Thyroid gland (tissue), 4 donors: Measurements from ENCODE around the gene PLEKHA3. TPM values are rescaled to one million over a fixed set of nuclear protein-coding genes. Genes with fewer than 3 reads are reported as not detected.
A peak's percentile ranks its signal among the peaks of the same experiment; 100 is the strongest.

Source experiments
- DNase-seq, 2 donors: peaks; one replicate each; pipeline ENCODE4 v3.0.0-alpha.2; 2019
- H3K27ac ChIP-seq, 3 donors: fragments of 200-600 bp; sonication (generic); 1 replicate in 2 of 3; 2 replicates in 1 of 3; pipeline ENCODE4 v1.5.1; 2016 to 2019; ENCODE audit warnings: mild to moderate bottlenecking in 1 of 3, moderate library complexity in 1 of 3
- H3K27me3 ChIP-seq: fragments of 200-600 bp; sonication (generic); one replicate; pipeline ENCODE4 v1.5.1; 2019
- H3K36me3 ChIP-seq, 2 donors: fragments of 200-600 bp; sonication (generic); one replicate each; pipeline ENCODE4 v1.5.1; 2016 to 2019
- H3K4me1 ChIP-seq, 2 donors: fragments of 200-600 bp; sonication (generic); one replicate each; pipeline ENCODE4 v1.5.1; 2017 to 2019
- H3K4me3 ChIP-seq, 3 donors: fragments of 200-600 bp; sonication (generic); replicated peaks in 1 of 3; 1 replicate in 2 of 3; 2 replicates in 1 of 3; pipeline ENCODE4 v1.5.1; 2016; ENCODE audit warnings: mild to moderate bottlenecking in 1 of 3
- H3K9me3 ChIP-seq: fragments of 200-600 bp; sonication (generic); one replicate; pipeline ENCODE4 v1.5.1; 2017
- POLR2A ChIP-seq, 2 donors: fragments of 450-650 bp; IDR thresholded peaks; one replicate each; pipeline ENCODE4 v1.6.1; 2017; ENCODE audit warnings: antibody characterized with exemption in 2 of 2, mild to moderate bottlenecking in 2 of 2, moderate library complexity in 1 of 2
- WGBS, 2 donors: methylation state at CpG; one replicate each; pipeline ENCODE4 v1.1.5; 2017; 5-methylcytosine and 5-hydroxymethylcytosine counted together
- intact Hi-C: fragments of 100-400 bp; cut with DNase I; formaldehyde crosslinking; loops from one replicate; pipeline ENCODE4 v1.15.1; 2023
- total RNA-seq, 4 donors: library from RNA; depleted of rRNA; stranded (reverse); fragments of >200 nt; gene quantifications; one replicate each; pipeline ENCODE4 v1.2.3, GENCODE V29; 2016
- TF ChIP-seq, protein P1 (sequence below), 6 experiments: fragments of 200-600 bp in 3 of 6; fragments of 450-650 bp in 3 of 6; sonication (generic) in 3 of 6; IDR thresholded peaks; one replicate each; pipeline ENCODE4 v1.5.1; 2016 to 2019; ENCODE audit warnings: antibody characterized with exemption in 6 of 6, mild to moderate bottlenecking in 2 of 6, inconsistent platforms in 1 of 6, moderate library complexity in 1 of 6

The PLEKHA3 gene
- total RNA-seq, 4 donors from 2014 or later, result 12.3 to 23.5 (median 15.6) TPM

DNA sequence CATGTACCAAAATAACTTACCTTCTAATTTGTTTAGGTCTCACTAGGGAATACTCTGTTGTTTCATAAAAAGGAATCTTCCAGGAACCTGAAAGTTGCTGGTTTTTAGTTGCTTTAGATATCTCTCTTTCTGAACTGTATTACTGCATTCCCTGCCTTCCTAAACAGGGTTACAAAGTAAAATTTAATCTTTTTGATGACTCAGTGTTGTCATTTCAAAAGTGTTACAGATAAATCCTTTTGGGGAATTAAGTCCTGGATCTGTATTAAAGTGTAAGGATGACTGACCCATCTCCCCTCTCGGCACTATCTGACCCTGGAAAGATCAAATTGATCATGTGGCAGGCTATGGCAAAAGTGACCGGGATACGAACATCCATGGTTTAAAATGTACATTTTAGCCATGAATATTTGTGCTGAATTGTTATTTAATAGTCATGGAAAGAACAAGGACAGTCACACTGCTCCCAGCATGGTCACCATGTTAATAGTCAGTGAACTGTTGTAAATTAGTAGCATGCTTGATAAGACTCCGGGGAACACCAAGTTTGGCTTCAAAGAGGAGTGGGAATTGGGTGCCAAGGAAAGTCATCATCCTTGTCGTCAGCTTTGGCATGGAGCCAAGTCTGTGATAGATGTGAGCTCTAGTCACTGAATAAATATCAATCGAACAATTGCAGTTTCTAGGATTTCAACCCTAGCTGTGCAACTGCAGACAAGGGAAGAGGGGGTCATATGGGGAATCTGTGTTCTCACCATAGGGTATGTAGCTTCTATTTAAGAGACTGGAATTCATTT lies 4.2 kb downstream of the PLEKHA3 start:
- H3K9me3 ChIP-seq, result no peaks in the 10 kb centered on the region
- H3K4me1 ChIP-seq, result peaks cover 41 to 42% of the 10 kb centered on the region in 2 donors
- no peaks in the 10 kb centered on the region for H3K27me3 ChIP-seq
- intact Hi-C loops, result no loop called here
- H3K27ac ChIP-seq, result no peak overlapping the region
- TF ChIP-seq, protein P1, sequence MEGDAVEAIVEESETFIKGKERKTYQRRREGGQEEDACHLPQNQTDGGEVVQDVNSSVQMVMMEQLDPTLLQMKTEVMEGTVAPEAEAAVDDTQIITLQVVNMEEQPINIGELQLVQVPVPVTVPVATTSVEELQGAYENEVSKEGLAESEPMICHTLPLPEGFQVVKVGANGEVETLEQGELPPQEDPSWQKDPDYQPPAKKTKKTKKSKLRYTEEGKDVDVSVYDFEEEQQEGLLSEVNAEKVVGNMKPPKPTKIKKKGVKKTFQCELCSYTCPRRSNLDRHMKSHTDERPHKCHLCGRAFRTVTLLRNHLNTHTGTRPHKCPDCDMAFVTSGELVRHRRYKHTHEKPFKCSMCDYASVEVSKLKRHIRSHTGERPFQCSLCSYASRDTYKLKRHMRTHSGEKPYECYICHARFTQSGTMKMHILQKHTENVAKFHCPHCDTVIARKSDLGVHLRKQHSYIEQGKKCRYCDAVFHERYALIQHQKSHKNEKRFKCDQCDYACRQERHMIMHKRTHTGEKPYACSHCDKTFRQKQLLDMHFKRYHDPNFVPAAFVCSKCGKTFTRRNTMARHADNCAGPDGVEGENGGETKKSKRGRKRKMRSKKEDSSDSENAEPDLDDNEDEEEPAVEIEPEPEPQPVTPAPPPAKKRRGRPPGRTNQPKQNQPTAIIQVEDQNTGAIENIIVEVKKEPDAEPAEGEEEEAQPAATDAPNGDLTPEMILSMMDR (IDR thresholded peaks at IDR 0.05), result no peak
- TF ChIP-seq POLR2A (IDR thresholded peaks at IDR 0.05), result no peak
- no peaks in the 10 kb centered on the region for H3K36me3 ChIP-seq
- DNase-seq, result peak; percentile 72 to 79
- no peak overlapping the region for H3K4me3 ChIP-seq
- 53 to 59% methylated on average over 6 of the region's 6 CpGs for WGBS, 2 donors

DNA sequence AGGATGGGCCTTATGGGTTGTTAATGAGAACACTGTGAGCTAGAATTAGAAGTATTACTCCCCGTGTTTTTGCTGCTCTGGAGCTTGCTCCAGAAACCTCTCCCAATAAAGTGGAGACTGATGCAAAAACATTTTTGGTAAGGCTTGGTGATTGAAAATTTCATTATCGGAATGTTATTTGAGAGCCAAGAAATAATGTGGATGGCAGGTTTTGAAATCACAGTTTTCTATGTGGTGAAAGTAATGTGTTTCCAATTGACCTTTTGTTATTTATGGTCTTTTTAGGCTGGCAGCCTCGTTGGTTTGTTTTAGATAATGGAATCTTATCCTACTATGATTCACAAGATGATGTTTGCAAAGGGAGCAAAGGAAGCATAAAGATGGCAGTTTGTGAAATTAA lies 5.1 kb downstream of the PLEKHA3 start:
- TF ChIP-seq POLR2A (IDR thresholded peaks at IDR 0.05), result no peak
- TF ChIP-seq, protein P1 (IDR thresholded peaks at IDR 0.05), result no peak
- Histone ChIP-seq H3K27me3 (no peaks in the 10 kb centered on the region), H3K4me3 (no peak overlapping the region), H3K4me1 (peaks cover 36 to 40% of the 10 kb centered on the region in 2 donors), H3K9me3 (no peaks in the 10 kb centered on the region), H3K27ac (no peak overlapping the region), H3K36me3 (no peaks in the 10 kb centered on the region)
- intact Hi-C loops, result no loop called here
- no peak for DNase-seq
- WGBS, 2 donors, result 84 to 85% methylated on average over 3 of the region's 3 CpGs

DNA sequence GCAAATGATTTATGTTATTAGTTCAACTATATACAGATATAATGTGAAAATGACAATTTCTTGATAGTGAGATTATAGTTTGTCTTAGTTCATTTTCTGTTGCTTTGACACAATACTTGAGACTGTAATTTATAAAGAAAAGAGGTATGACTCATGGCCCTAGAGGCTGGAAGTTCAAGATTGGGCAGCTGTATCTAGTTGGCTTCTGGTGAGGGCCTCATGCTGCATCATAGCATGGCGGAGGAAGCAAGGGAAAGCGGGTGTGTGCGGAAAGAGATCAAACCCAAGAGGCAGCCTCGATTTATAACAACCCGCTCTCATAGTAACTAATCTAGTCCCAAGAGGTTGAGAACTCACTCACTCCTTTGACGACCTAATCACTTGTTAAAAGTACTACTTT lies 11.4 kb downstream of the PLEKHA3 start:
- TF ChIP-seq POLR2A (IDR thresholded peaks at IDR 0.05), result no peak
- TF ChIP-seq, protein P1 (IDR thresholded peaks at IDR 0.05), result no peak
- intact Hi-C loops, result no loop called here
- Histone ChIP-seq H3K27me3 (no peaks in the 10 kb centered on the region), H3K4me3 (no peak overlapping the region), H3K9me3 (no peaks in the 10 kb centered on the region), H3K27ac (no peak overlapping the region), H3K4me1 (no peaks in the 10 kb centered on the region), H3K36me3 (peaks cover 37 to 40% of the 10 kb centered on the region in 2 donors)
- no peak for DNase-seq
- 89 to 94% methylated on average over 6 of the region's 6 CpGs for WGBS, 2 donors

DNA sequence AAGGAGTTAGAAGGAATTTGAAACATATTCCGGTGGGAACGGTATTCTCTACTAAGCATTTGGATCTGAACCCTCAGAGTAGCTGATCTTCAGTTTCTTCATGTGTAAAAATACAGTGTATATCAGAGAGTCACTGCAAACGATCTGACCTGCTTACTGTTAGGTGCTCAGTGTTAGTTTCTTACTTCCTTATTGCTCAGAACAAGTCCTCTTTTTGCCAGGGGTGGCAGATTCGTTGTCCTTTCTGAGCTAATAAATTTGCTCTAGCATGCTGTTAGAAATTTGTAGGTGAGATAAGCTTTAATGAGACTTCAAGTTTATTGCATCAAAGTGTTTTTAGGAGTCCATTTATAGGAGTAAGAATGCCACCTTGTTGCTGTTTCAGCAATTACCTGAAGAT lies 15.8 kb downstream of the PLEKHA3 start:
- no peak for TF ChIP-seq POLR2A (IDR thresholded peaks at IDR 0.05)
- TF ChIP-seq, protein P1 (IDR thresholded peaks at IDR 0.05), result no peak
- no peak overlapping the region for H3K4me3 ChIP-seq
- no peak overlapping the region for H3K27ac ChIP-seq
- intact Hi-C loops, result no loop called here
- H3K27me3 ChIP-seq, result no peaks in the 10 kb centered on the region
- H3K9me3 ChIP-seq, result no peaks in the 10 kb centered on the region
- no peak for DNase-seq
- WGBS, 2 donors, result 81 to 91% methylated on average over 4 of the region's 4 CpGs
- H3K36me3 ChIP-seq, result peaks cover 54 to 62% of the 10 kb centered on the region in 2 donors
- no peaks in the 10 kb centered on the region for H3K4me1 ChIP-seq

DNA sequence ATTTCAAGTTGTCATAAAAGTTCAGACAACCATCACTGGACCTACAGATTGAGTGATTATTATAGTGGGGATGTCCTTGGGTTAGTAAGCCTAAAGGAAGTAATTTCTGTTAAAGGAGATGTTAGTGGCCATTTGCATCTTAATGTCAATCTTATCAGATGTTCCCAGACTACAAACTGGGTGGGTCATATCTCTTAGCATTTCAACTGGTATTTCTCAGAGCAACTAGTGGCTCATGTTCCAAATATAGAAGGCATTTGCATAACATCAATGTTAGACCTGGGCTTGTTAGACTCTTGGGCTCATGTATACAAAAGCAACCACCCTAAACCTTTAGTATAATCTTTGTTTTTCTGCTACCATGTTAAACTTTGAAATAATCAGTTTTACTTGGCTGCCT lies 17.9 kb downstream of the PLEKHA3 start:
- Histone ChIP-seq H3K27ac (no peak overlapping the region), H3K4me3 (no peak overlapping the region), H3K36me3 (peaks cover 53 to 74% of the 10 kb centered on the region in 2 donors), H3K4me1 (no peaks in the 10 kb centered on the region), H3K9me3 (no peaks in the 10 kb centered on the region), H3K27me3 (no peaks in the 10 kb centered on the region)
- no peak for DNase-seq
- intact Hi-C loops, result no loop called here
- TF ChIP-seq POLR2A (IDR thresholded peaks at IDR 0.05), result no peak
- TF ChIP-seq, protein P1 (IDR thresholded peaks at IDR 0.05), result no peak
